ENCODE results near the gene SH2D3C. TPM values are rescaled to one million over a fixed set of nuclear protein-coding genes. Genes with fewer than 3 reads are reported as not detected.

SH2D3C gene
- total RNA-seq, 4 donors from 2014 or later, result 1.4 to 22.3 (median 4.1) TPM

DNA sequence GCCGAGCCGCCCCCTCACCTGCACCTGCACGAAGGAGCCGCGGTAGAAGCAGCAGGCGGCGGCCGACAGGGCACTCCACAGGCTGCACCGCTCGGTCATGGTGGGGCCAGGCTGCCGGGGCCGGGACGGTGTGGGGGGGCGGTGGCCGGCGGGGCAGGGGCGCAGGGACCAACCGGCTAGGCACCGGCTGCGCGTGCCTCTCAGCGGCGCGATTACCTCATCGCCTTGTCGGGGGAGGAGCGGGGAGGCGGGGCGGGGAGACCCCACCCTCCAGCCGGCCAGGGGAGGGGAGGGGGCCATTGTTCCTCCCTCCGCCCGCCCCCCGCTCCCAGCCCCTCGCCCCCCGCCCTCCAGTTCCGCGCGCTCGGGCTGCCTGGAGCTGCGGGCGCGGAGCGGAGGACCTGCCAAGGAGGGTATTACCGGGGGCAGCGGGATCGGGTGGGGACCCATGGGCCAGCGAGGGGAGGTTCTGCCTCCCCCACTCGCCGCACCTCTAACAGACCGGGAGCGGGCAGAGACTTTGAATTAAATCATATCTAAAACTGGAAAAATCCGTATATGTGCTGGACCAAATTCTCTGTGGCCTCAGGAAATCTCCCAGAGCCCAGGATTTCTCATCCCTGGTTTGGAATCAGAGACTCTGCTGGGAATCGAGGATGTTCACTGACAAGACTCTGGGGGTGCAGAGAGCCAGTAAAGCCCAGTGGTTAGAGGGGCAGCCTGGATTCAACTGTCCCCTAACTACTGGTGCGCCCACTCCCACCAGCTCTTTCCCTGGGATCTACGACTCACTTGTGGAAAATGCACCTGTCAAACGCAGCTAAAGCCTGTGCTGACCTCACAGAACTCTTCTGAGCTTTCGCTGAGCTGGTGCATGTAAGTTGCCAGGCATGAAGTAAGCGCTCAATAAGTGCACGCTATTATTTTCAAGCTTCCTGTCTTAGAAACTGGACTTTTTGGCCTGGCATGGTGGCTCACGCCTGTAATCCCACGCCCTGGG is 23.1 kb downstream of the SH2D3C start:
- H3K27ac ChIP-seq, result no peak overlapping the region
- TF ChIP-seq, protein P1, sequence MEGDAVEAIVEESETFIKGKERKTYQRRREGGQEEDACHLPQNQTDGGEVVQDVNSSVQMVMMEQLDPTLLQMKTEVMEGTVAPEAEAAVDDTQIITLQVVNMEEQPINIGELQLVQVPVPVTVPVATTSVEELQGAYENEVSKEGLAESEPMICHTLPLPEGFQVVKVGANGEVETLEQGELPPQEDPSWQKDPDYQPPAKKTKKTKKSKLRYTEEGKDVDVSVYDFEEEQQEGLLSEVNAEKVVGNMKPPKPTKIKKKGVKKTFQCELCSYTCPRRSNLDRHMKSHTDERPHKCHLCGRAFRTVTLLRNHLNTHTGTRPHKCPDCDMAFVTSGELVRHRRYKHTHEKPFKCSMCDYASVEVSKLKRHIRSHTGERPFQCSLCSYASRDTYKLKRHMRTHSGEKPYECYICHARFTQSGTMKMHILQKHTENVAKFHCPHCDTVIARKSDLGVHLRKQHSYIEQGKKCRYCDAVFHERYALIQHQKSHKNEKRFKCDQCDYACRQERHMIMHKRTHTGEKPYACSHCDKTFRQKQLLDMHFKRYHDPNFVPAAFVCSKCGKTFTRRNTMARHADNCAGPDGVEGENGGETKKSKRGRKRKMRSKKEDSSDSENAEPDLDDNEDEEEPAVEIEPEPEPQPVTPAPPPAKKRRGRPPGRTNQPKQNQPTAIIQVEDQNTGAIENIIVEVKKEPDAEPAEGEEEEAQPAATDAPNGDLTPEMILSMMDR (IDR thresholded peaks at IDR 0.05), result no peak
- no peak for TF ChIP-seq POLR2A (IDR thresholded peaks at IDR 0.05)
- H3K36me3 ChIP-seq, result peaks cover 0 to 6% (median 0%) of the 10 kb centered on the region in 3 donors
- peaks cover 0 to 5% (median 0%) of the 10 kb centered on the region in 4 donors for H3K4me1 ChIP-seq
- DNase-seq, result no peak
- H3K27me3 ChIP-seq, result peaks cover 0 to 18% of the 10 kb centered on the region in 2 donors
- H3K9me3 ChIP-seq, result no peaks in the 10 kb centered on the region
- no peak overlapping the region for H3K4me3 ChIP-seq

DNA sequence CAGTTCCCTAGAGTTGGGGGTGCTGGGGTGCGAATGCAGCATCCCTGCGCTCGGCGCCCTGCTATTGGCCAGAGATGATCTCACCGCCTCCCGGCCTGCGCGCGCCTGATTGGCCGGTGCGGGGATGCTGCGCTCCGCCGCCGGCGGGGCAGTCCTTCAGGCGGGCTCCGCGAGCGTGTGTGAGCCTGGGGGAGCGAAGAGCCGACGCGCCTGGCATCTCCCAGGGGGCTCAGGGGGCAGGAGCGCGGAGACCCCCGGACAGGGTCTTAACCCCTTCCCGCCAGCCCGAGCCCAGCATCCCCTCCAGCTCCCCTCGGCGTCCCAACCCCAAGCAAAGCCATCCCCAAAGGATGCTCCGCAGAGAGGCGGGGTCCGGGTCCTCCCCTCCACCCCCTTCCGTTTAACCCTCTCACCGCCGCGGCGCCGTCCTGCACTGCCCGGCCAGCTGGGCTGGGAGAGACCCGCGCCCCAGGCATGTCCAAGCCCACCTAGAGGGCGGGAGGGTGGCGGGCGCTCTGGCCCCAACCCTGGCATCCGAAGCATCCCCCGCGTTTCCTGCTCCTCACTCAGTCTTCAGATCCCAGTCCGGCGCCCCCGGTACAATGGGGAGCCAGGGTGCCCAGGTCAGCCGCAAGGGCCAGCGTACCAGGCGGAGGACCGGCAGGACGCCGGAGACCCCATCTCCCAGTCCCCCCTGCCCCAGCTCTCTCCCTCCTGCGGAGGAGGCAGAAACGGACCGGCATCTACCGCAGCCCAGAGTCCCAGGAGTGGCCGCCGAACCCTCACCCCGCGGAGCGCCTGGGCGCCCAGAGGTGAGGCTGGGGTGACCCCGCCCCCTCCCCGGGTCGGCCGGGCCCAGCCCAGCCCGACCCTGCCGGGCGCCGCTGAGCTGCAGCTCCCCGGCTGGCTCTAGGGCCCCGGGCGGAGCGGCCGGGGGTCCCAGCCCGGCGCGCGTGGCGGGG is 24.1 kb downstream of the SH2D3C start:
- H3K27me3 ChIP-seq, result peaks cover 0 to 18% of the 10 kb centered on the region in 2 donors
- peaks cover 0 to 10% (median 0%) of the 10 kb centered on the region in 3 donors for H3K36me3 ChIP-seq
- H3K4me1 ChIP-seq, result peaks cover 0 to 5% (median 0%) of the 10 kb centered on the region in 4 donors
- no peak for DNase-seq
- H3K4me3 ChIP-seq, result no peak overlapping the region
- no peaks in the 10 kb centered on the region for H3K9me3 ChIP-seq
- no peak for TF ChIP-seq POLR2A (IDR thresholded peaks at IDR 0.05)
- H3K27ac ChIP-seq, result no peak overlapping the region

DNA sequence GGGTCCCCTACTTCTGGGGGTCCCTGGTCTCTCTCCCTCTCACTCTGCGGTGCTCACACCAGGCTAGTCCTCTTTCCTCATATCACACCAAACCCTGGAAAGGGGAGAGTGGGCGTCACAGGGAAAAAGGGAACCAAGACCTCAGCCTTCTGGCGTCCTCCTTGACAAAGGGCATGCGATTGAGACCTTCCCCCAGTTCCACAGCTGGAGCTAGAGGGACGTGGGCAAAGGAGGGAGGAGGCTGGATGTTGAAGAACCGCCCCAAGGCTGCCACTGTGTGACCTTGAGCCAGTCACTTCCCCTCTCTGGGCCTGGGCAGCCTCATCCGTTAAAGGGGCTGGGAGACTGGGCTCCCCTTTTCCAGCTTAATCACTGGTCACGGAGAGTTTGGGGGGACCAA is 24.8 kb downstream of the SH2D3C start:
- H3K27me3 ChIP-seq, result peaks cover 0 to 18% of the 10 kb centered on the region in 2 donors

DNA sequence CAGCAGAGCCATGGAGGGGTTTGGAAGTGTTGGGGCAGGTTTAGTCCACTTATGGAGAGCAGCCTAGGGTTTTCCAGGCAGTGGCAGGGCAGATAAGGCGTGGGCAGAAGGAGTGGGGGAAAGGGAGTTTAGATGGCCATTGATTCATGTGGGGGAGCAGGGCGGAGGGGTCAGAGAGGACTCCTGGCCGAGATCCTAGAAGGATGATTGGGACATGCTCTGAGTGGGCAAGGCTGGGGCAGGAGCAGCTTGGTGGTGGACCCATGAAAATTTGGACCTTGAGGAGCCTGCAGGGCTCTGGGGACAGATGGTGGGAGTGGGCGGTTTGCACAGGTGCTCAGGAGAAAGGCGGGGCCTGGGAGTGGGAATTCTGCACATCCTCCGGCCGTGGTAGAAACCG is 25.3 kb downstream of the SH2D3C start:
- no peak for DNase-seq
- no peaks in the 10 kb centered on the region for H3K9me3 ChIP-seq
- peaks cover 0 to 5% (median 0%) of the 10 kb centered on the region in 4 donors for H3K4me1 ChIP-seq
- H3K27me3 ChIP-seq, result peaks cover 0 to 18% of the 10 kb centered on the region in 2 donors
- no peak overlapping the region for H3K27ac ChIP-seq
- H3K4me3 ChIP-seq, result no peak overlapping the region
- TF ChIP-seq POLR2A (IDR thresholded peaks at IDR 0.05), result no peak
- TF ChIP-seq, protein P1 (IDR thresholded peaks at IDR 0.05), result no peak
- H3K36me3 ChIP-seq, result peaks cover 0 to 16% (median 0%) of the 10 kb centered on the region in 3 donors

More for the DNA sequence above, 24.8 kb downstream of the SH2D3C start:
- no peaks in the 10 kb centered on the region for H3K9me3 ChIP-seq
- no peak overlapping the region for H3K4me3 ChIP-seq
- no peak for TF ChIP-seq POLR2A (IDR thresholded peaks at IDR 0.05)
- TF ChIP-seq, protein P1 (IDR thresholded peaks at IDR 0.05), result no peak
- no peak for DNase-seq
- no peak overlapping the region for H3K27ac ChIP-seq
- H3K36me3 ChIP-seq, result peaks cover 0 to 16% (median 0%) of the 10 kb centered on the region in 3 donors
- peaks cover 0 to 5% (median 0%) of the 10 kb centered on the region in 4 donors for H3K4me1 ChIP-seq

DNA sequence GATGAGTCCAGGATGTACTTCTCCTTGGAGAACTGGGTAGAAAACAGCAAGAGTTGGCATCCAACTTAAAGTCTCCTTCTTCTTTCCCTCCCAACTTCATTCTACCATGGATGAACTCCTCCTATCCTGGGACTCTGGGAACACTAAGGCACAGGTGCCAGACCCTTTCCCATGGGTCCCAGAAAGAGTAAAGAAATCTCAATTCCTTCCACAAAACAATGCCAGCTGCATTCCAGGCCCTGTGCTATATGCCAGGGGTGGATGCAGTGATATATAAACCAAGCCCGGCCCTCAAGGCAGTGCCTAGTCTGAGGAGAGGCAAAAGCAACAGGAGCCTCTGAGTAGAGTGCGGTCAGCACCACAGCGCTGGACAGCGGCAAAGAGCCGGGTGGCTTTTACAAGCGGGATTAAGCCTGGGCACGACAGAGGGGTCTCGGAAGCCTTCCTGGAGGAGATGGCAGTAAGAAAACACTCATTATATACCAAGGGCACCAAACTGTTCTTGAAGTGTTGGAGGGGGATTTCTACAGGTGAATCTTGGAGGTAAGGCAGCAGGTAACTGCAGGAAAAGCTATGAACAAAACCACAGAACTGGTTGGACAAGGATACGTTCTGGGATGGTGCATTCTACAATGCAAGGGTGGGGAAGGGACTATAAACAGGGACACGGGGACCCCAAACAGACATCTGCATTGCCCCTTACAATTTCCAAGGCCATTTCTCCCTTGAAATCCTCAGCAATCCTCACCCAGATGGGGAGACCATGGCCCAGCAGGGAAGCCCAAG is 27.0 kb downstream of the SH2D3C start:
- TF ChIP-seq, protein P1 (IDR thresholded peaks at IDR 0.05), result no peak
- no peak for TF ChIP-seq POLR2A (IDR thresholded peaks at IDR 0.05)
- Histone ChIP-seq H3K4me1 (peaks cover 0 to 5% (median 0%) of the 10 kb centered on the region in 4 donors), H3K36me3 (peaks cover 0 to 16% (median 0%) of the 10 kb centered on the region in 3 donors), H3K9me3 (no peaks in the 10 kb centered on the region), H3K4me3 (no peak overlapping the region), H3K27me3 (peaks cover 0 to 18% of the 10 kb centered on the region in 2 donors), H3K27ac (no peak overlapping the region)
- no peak for DNase-seq

Measured in Peyer's patch (tissue), 4 donors.